ENCODE measurements around the gene TFCP2L1. TPM values are rescaled to one million over a fixed set of nuclear protein-coding genes. Genes with fewer than 3 reads are reported as not detected.

TFCP2L1 gene
- total and polyA plus RNA-seq, 2 experiments from 2014 or later = 0.94 to 6.4 TPM

DNA sequence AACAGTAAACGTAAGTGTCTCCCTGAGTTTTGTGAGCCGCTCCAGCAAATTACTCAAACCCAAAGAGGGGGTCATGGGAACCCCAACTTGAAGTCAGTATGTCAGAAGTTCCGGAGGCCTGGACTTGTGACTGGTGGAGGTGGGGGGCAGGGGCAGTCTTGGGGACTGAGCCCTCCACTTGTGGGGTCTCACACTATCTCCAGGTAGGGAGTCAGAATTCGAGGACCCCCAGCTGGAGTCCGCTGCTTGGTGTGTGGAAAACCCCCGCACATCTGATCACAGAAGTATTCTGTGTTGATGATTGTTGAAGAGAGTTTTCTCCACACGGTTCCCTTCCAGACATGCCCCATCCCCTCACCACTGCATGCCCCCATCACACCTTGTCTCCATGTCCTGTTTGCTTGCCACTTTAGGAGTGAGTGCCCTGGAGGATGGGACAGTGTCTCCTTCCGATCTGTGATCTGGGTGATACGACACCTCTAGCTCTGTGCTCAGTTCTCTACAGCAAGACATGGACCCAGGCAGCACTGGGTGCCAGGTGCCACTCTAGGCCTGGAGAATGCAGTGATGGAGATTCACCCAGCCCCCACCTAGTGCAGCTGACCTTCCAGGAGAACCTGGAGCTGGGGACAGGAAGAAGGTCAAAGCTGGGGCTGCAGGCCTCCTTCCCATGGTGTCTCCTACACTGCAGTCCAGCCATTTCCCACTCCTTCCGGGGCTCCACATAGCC, 85.6 kb downstream of the TFCP2L1 start:
- ATAC-seq (no peak), DNase-seq (ENCODE audit: low spot score) (no peak)
- TF ChIP-seq, protein P1, sequence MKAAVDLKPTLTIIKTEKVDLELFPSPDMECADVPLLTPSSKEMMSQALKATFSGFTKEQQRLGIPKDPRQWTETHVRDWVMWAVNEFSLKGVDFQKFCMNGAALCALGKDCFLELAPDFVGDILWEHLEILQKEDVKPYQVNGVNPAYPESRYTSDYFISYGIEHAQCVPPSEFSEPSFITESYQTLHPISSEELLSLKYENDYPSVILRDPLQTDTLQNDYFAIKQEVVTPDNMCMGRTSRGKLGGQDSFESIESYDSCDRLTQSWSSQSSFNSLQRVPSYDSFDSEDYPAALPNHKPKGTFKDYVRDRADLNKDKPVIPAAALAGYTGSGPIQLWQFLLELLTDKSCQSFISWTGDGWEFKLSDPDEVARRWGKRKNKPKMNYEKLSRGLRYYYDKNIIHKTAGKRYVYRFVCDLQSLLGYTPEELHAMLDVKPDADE (IDR thresholded peaks at IDR 0.05) = no peak
- TF ChIP-seq EZH2phosphoT487 (IDR thresholded peaks at IDR 0.05; ENCODE audit: unreplicated experiment) (no peak), STAT1 (IDR thresholded peaks at IDR 0.05; ENCODE audit: unreplicated experiment) (no peak), POLR2AphosphoS5 (IDR thresholded peaks at IDR 0.05; ENCODE audit: low read depth) (no peak), ZNF331 (CRISPR knock-in tag; IDR thresholded peaks at IDR 0.05; ENCODE audit: low read depth) (no peak), EZH2 (IDR thresholded peaks at IDR 0.05; ENCODE audit: low read depth, unreplicated experiment) (no peak), CREB1 (CRISPR knock-in tag; IDR thresholded peaks at IDR 0.05; ENCODE audit: low read depth) (no peak), ZNF114 (CRISPR knock-in tag; IDR thresholded peaks at IDR 0.05) (no peak), NANOG (IDR thresholded peaks at IDR 0.05; ENCODE audit: borderline replicate concordance) (no peak), JUNB (IDR thresholded peaks at IDR 0.05; ENCODE audit: unreplicated experiment) (no peak)
- TF ChIP-seq, protein P2, sequence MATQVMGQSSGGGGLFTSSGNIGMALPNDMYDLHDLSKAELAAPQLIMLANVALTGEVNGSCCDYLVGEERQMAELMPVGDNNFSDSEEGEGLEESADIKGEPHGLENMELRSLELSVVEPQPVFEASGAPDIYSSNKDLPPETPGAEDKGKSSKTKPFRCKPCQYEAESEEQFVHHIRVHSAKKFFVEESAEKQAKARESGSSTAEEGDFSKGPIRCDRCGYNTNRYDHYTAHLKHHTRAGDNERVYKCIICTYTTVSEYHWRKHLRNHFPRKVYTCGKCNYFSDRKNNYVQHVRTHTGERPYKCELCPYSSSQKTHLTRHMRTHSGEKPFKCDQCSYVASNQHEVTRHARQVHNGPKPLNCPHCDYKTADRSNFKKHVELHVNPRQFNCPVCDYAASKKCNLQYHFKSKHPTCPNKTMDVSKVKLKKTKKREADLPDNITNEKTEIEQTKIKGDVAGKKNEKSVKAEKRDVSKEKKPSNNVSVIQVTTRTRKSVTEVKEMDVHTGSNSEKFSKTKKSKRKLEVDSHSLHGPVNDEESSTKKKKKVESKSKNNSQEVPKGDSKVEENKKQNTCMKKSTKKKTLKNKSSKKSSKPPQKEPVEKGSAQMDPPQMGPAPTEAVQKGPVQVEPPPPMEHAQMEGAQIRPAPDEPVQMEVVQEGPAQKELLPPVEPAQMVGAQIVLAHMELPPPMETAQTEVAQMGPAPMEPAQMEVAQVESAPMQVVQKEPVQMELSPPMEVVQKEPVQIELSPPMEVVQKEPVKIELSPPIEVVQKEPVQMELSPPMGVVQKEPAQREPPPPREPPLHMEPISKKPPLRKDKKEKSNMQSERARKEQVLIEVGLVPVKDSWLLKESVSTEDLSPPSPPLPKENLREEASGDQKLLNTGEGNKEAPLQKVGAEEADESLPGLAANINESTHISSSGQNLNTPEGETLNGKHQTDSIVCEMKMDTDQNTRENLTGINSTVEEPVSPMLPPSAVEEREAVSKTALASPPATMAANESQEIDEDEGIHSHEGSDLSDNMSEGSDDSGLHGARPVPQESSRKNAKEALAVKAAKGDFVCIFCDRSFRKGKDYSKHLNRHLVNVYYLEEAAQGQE (IDR thresholded peaks at IDR 0.05; ENCODE audit: unreplicated experiment) = no peak
- TF ChIP-seq, protein P3, sequence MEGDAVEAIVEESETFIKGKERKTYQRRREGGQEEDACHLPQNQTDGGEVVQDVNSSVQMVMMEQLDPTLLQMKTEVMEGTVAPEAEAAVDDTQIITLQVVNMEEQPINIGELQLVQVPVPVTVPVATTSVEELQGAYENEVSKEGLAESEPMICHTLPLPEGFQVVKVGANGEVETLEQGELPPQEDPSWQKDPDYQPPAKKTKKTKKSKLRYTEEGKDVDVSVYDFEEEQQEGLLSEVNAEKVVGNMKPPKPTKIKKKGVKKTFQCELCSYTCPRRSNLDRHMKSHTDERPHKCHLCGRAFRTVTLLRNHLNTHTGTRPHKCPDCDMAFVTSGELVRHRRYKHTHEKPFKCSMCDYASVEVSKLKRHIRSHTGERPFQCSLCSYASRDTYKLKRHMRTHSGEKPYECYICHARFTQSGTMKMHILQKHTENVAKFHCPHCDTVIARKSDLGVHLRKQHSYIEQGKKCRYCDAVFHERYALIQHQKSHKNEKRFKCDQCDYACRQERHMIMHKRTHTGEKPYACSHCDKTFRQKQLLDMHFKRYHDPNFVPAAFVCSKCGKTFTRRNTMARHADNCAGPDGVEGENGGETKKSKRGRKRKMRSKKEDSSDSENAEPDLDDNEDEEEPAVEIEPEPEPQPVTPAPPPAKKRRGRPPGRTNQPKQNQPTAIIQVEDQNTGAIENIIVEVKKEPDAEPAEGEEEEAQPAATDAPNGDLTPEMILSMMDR (conservative IDR thresholded peaks at IDR 0.05; ENCODE audit: low read depth in 2 of 2) = no peak
- TF ChIP-seq, protein P4, sequence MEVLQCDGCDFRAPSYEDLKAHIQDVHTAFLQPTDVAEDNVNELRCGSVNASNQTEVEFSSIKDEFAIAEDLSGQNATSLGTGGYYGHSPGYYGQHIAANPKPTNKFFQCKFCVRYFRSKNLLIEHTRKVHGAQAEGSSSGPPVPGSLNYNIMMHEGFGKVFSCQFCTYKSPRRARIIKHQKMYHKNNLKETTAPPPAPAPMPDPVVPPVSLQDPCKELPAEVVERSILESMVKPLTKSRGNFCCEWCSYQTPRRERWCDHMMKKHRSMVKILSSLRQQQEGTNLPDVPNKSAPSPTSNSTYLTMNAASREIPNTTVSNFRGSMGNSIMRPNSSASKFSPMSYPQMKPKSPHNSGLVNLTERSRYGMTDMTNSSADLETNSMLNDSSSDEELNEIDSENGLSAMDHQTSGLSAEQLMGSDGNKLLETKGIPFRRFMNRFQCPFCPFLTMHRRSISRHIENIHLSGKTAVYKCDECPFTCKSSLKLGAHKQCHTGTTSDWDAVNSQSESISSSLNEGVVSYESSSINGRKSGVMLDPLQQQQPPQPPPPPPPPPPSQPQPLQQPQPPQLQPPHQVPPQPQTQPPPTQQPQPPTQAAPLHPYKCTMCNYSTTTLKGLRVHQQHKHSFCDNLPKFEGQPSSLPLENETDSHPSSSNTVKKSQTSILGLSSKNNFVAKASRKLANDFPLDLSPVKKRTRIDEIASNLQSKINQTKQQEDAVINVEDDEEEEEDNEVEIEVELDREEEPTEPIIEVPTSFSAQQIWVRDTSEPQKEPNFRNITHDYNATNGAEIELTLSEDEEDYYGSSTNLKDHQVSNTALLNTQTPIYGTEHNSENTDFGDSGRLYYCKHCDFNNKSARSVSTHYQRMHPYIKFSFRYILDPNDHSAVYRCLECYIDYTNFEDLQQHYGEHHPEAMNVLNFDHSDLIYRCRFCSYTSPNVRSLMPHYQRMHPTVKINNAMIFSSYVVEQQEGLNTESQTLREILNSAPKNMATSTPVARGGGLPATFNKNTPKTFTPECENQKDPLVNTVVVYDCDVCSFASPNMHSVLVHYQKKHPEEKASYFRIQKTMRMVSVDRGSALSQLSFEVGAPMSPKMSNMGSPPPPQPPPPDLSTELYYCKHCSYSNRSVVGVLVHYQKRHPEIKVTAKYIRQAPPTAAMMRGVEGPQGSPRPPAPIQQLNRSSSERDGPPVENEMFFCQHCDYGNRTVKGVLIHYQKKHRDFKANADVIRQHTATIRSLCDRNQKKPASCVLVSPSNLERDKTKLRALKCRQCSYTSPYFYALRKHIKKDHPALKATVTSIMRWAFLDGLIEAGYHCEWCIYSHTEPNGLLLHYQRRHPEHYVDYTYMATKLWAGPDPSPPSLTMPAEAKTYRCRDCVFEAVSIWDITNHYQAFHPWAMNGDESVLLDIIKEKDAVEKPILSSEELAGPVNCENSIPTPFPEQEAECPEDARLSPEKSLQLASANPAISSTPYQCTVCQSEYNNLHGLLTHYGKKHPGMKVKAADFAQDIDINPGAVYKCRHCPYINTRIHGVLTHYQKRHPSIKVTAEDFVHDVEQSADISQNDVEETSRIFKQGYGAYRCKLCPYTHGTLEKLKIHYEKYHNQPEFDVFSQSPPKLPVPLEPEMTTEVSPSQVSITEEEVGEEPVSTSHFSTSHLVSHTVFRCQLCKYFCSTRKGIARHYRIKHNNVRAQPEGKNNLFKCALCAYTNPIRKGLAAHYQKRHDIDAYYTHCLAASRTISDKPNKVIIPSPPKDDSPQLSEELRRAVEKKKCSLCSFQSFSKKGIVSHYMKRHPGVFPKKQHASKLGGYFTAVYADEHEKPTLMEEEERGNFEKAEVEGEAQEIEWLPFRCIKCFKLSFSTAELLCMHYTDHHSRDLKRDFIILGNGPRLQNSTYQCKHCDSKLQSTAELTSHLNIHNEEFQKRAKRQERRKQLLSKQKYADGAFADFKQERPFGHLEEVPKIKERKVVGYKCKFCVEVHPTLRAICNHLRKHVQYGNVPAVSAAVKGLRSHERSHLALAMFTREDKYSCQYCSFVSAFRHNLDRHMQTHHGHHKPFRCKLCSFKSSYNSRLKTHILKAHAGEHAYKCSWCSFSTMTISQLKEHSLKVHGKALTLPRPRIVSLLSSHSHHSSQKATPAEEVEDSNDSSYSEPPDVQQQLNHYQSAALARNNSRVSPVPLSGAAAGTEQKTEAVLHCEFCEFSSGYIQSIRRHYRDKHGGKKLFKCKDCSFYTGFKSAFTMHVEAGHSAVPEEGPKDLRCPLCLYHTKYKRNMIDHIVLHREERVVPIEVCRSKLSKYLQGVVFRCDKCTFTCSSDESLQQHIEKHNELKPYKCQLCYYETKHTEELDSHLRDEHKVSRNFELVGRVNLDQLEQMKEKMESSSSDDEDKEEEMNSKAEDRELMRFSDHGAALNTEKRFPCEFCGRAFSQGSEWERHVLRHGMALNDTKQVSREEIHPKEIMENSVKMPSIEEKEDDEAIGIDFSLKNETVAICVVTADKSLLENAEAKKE (CRISPR knock-in tag; IDR thresholded peaks at IDR 0.05) = no peak
- H4K20me1 ChIP-seq (replicated peaks; ENCODE audit: insufficient read depth) = no peaks in the 10 kb centered on the region
- Mint-ChIP-seq H3K4me3 (no peak overlapping the region), H3K27me3 (ENCODE audit: insufficient read depth, low read depth, poor library complexity) (peaks cover 7% of the 10 kb centered on the region), H3K36me3 (ENCODE audit: low read depth) (no peaks in the 10 kb centered on the region), H3K4me1 (peaks cover 10% of the 10 kb centered on the region), H3K27ac (no peak overlapping the region), H3K9me3 (no peaks in the 10 kb centered on the region)
- H3K4me2 ChIP-seq = no peak overlapping the region
- no peaks in the 10 kb centered on the region for H3K79me2 ChIP-seq (replicated peaks; ENCODE audit: insufficient read depth)
- no peak overlapping the region for H3K27ac ChIP-seq (ENCODE audit: low read depth)
- no peaks in the 10 kb centered on the region for H3K4me1 ChIP-seq (ENCODE audit: insufficient read depth)
- H3K9me2 ChIP-seq (ENCODE audit: insufficient read depth) = no peaks in the 10 kb centered on the region; the same call in 1 of the 2 replicates
- no peaks in the 10 kb centered on the region for H3K36me3 ChIP-seq (ENCODE audit: insufficient read depth)
- H3F3A ChIP-seq (replicated peaks; ENCODE audit: low read depth) = no peaks in the 10 kb centered on the region
- H3K27me3 ChIP-seq (ENCODE audit: insufficient read depth) = no peaks in the 10 kb centered on the region
- no peak overlapping the region for H2AFZ ChIP-seq
- no peak overlapping the region for H3K4me3 ChIP-seq

Data from GM23338 (cell line).